Spleen (tissue), 11 donors: ENCODE results near the gene GKN2. TPM values are rescaled to one million over a fixed set of nuclear protein-coding genes. Genes with fewer than 3 reads are reported as not detected.

Experiments used
- DNase-seq: peaks from one replicate; pipeline ENCODE4 v3.0.0-alpha.2; 2020
- H3K27ac ChIP-seq, 8 donors: fragments of 200-600 bp; sonication (generic) in 7 of 8; 1 replicate in 4 of 8; 2 replicates in 4 of 8; pipeline versions ENCODE4 v1.5.0 to v1.8.0; 2016 to 2021; ENCODE audit warnings: inconsistent platforms in 4 of 8, mild to moderate bottlenecking in 4 of 8, moderate library complexity in 1 of 8
- H3K27me3 ChIP-seq, 7 donors: fragments of 200-600 bp; sonication (generic) in 6 of 7; replicated peaks in 1 of 7; 1 replicate in 4 of 7; 2 replicates in 3 of 7; pipeline versions ENCODE4 v1.5.0 to v1.8.0; 2016 to 2021; ENCODE audit warnings: inconsistent platforms in 3 of 7, mild to moderate bottlenecking in 1 of 7
- H3K36me3 ChIP-seq, 6 donors: fragments of 200-600 bp; sonication (generic) in 5 of 6; 1 replicate in 4 of 6; 2 replicates in 2 of 6; pipeline versions ENCODE4 v1.5.0 to v1.8.0; 2016 to 2021; ENCODE audit warnings: inconsistent platforms in 2 of 6
- H3K4me1 ChIP-seq, 6 donors: fragments of 200-600 bp; sonication (generic) in 5 of 6; 1 replicate in 3 of 6; 2 replicates in 3 of 6; pipeline versions ENCODE4 v1.5.0 to v1.8.0; 2016 to 2021; ENCODE audit warnings: inconsistent platforms in 3 of 6
- H3K4me3 ChIP-seq, 8 donors: fragments of 200-600 bp; sonication (generic) in 7 of 8; 1 replicate in 4 of 8; 2 replicates in 4 of 8; pipeline versions ENCODE4 v1.5.0 to v1.8.0; 2016 to 2021; ENCODE audit warnings: inconsistent platforms in 4 of 8, mild to moderate bottlenecking in 4 of 8, moderate library complexity in 2 of 8
- H3K9me3 ChIP-seq, 8 donors: fragments of 200-600 bp; sonication (generic) in 7 of 8; 1 replicate in 4 of 8; 2 replicates in 4 of 8; pipeline versions ENCODE4 v1.5.0 to v1.8.0; 2016 to 2021; ENCODE audit warnings: inconsistent platforms in 4 of 8
- CTCF ChIP-seq, 11 experiments: fragments of 200-600 bp in 7 of 11; fragments of 450-650 bp in 4 of 11; sonication (generic) in 4 of 11; IDR thresholded peaks in 8 of 11; conservative IDR thresholded peaks in 3 of 11; 1 replicate in 7 of 11; 2 replicates in 4 of 11; pipeline versions ENCODE4 v1.4.0 to v1.8.0; 2016 to 2021; ENCODE audit warnings: antibody characterized with exemption in 11 of 11, inconsistent platforms in 4 of 11, mild to moderate bottlenecking in 1 of 11
- POLR2A ChIP-seq, 3 donors: fragments of 450-650 bp; IDR thresholded peaks; one replicate each; pipeline ENCODE4 v1.5.1; 2017; ENCODE audit warnings: antibody characterized with exemption in 3 of 3, mild to moderate bottlenecking in 1 of 3
- POLR2AphosphoS5 ChIP-seq, 3 donors: sonication (generic); formaldehyde crosslinking; IDR thresholded peaks; one replicate each; pipeline ENCODE4 v1.5.1; 2017; ENCODE audit warnings: antibody characterized with exemption in 3 of 3
- WGBS, 5 donors: extraction: QIAGEN DNeasy Blood & Tissue Kit in 3 of 5; methylation state at CpG; one replicate each; pipeline versions ENCODE4 v1.1.5 to v1.1.7; 2013 to 2018; 5-methylcytosine and 5-hydroxymethylcytosine counted together
- intact Hi-C: fragments of 100-400 bp; cut with DNase I; formaldehyde crosslinking; loops from one replicate; pipeline ENCODE4 v1.15.0; 2023; ENCODE audit warnings: low total_unique reads
- polyA plus RNA-seq, 3 donors: library from polyadenylated mRNA; stranded (reverse); fragments of 200-250 nt; gene quantifications; one replicate each; pipeline ENCODE4 v1.2.1, GENCODE V29; 2013
- total RNA-seq, 7 donors: library from RNA; depleted of rRNA in 3 of 7; stranded (reverse); fragments of >200 nt in 3 of 7; fragmentation: NEBNext Ultra II Directional in 4 of 7; extraction: Animal tissue kit (Norgen Biotek cat#: 25700) in 4 of 7; gene quantifications; one replicate each; pipeline versions ENCODE4 v1.1.0 to v1.2.1, GENCODE V29; 2016 to 2021
- donor health status: healthy with polysubstance abuse.
- donor health status: DM: no; HTN: no; CAD: no; lungs with moderate emphysema.
- donor health status: DM: no; HTN: no; CAD: no.
- donor health status: Bipolar disorder and iron deficiency.
- donor health status: healthy.
- donor health status: DM: no; HTN: no; CAD: no.
- donor health status: DM: yes; HTN: yes; CAD: no.

Gene GKN2
- total and polyA plus RNA-seq, 10 donors = 0.12 to 0.26 TPM; not detected in 8

- Histone ChIP-seq H3K27me3 (no peaks in the 10 kb centered on the region), H3K36me3 (no peaks in the 10 kb centered on the region), H3K9me3 (no peaks in the 10 kb centered on the region), H3K4me3 (no peak overlapping the region), H3K27ac (no peak overlapping the region), H3K4me1 (peaks cover 14 to 44% (median 31%) of the 10 kb centered on the region in 6 donors)
- TF ChIP-seq POLR2AphosphoS5 (IDR thresholded peaks at IDR 0.05) (no peak), CTCF (IDR thresholded peaks at IDR 0.05 in 8 of 11, conservative IDR thresholded peaks at IDR 0.05 in 3 of 11) (no peak), POLR2A (IDR thresholded peaks at IDR 0.05) (no peak)
- no peak for DNase-seq
- 5 to 40% (median 12%) methylated on average over 2 of the region's 2 CpGs for WGBS, 5 donors
- intact Hi-C loops = loop anchor here (10.0 kb wide), 1 partner anchor 448 kb away; the partner anchor contains the start of genes APLF and FBXO48
Measured at GRCh38 chr2:68912732-68913131, 40.0 kb downstream of the GKN2 start.

GRCh38 chr2:68912111-68912510 lies 40.6 kb downstream of the GKN2 start:
- Histone ChIP-seq H3K36me3 (no peaks in the 10 kb centered on the region), H3K27me3 (no peaks in the 10 kb centered on the region), H3K27ac (no peak overlapping the region), H3K9me3 (no peaks in the 10 kb centered on the region), H3K4me1 (peaks cover 14 to 50% (median 36%) of the 10 kb centered on the region in 6 donors), H3K4me3 (no peak overlapping the region)
- WGBS, 5 donors = 87 to 92% (median 89%) methylated on average over 3 of the region's 3 CpGs
- no peak for DNase-seq
- TF ChIP-seq CTCF (IDR thresholded peaks at IDR 0.05 in 8 of 11, conservative IDR thresholded peaks at IDR 0.05 in 3 of 11) (no peak), POLR2A (IDR thresholded peaks at IDR 0.05) (no peak), POLR2AphosphoS5 (IDR thresholded peaks at IDR 0.05) (no peak)
- intact Hi-C loops = loop anchor here (10.0 kb wide), 1 partner anchor 447 kb away; the partner anchor contains the start of genes APLF and FBXO48

GRCh38 chr2:68911709-68912108 lies 41.0 kb downstream of the GKN2 start:
- Histone ChIP-seq H3K27ac (no peak overlapping the region), H3K27me3 (no peaks in the 10 kb centered on the region), H3K36me3 (no peaks in the 10 kb centered on the region), H3K4me1 (peaks cover 14 to 54% (median 37%) of the 10 kb centered on the region in 6 donors), H3K4me3 (no peak overlapping the region), H3K9me3 (no peaks in the 10 kb centered on the region)
- no peak for DNase-seq
- WGBS, 5 donors = 84 to 100% (median 95%) methylated on average over 1 of the region's 1 CpG
- intact Hi-C loops = loop anchor here (10.0 kb wide), 1 partner anchor 447 kb away; the partner anchor contains the start of genes APLF and FBXO48
- no peak for TF ChIP-seq CTCF (IDR thresholded peaks at IDR 0.05 in 8 of 11, conservative IDR thresholded peaks at IDR 0.05 in 3 of 11)
- no peak for TF ChIP-seq POLR2A (IDR thresholded peaks at IDR 0.05)
- TF ChIP-seq POLR2AphosphoS5 (IDR thresholded peaks at IDR 0.05) = no peak

GRCh38 chr2:68911246-68911645 lies 41.4 kb downstream of the GKN2 start:
- Histone ChIP-seq H3K4me3 (no peak overlapping the region), H3K4me1 (peaks cover 14 to 57% (median 37%) of the 10 kb centered on the region in 6 donors), H3K27me3 (no peaks in the 10 kb centered on the region), H3K9me3 (no peaks in the 10 kb centered on the region), H3K27ac (no peak overlapping the region), H3K36me3 (no peaks in the 10 kb centered on the region)
- WGBS, 5 donors = 73 to 83% (median 78%) methylated on average over 3 to 4 of the region's 4 CpGs
- DNase-seq = no peak
- TF ChIP-seq POLR2AphosphoS5 (IDR thresholded peaks at IDR 0.05) (no peak), CTCF (IDR thresholded peaks at IDR 0.05 in 8 of 11, conservative IDR thresholded peaks at IDR 0.05 in 3 of 11) (no peak), POLR2A (IDR thresholded peaks at IDR 0.05) (no peak)
- intact Hi-C loops = loop anchor here (10.0 kb wide), 1 partner anchor 446 kb away; the partner anchor contains the start of genes APLF and FBXO48
